Stimulated activated CD8-positive, alpha-beta memory T cell treated with anti-CD3 and anti-CD28 coated beads, Interleukin-7, amount 100 ng/mL, for 1 hour (primary cell): Measurements from ENCODE around the gene SKIC8.
A peak's percentile ranks its signal among the peaks of the same experiment; 100 is the strongest.

ENCODE experiments used
- DNase-seq, 2 donors: peaks; one replicate each; pipeline ENCODE4 v3.0.0-alpha.2; 2020; ENCODE audit warnings: low read depth in 2 of 2

The SKIC8 gene

DNA sequence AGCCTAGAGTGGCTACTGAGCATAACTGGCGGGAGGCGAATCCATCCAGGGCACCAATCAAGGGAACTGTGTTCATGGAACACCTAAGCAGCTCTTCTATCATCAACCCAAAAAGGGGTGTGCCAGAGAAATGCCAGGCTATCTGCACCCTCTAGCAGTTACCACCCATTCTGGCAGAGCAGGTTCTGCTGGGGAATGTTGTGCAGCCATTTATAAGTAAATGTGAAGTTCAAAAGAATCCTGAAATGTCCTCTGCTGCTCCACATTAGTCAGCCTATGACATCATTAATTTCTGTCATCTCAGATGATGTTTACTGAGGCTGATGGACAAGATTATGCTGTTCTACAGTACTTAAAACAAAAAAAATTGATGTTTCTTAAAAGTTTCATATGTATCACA is 7.7 kb downstream of the SKIC8 start:
- no peak for DNase-seq

DNA sequence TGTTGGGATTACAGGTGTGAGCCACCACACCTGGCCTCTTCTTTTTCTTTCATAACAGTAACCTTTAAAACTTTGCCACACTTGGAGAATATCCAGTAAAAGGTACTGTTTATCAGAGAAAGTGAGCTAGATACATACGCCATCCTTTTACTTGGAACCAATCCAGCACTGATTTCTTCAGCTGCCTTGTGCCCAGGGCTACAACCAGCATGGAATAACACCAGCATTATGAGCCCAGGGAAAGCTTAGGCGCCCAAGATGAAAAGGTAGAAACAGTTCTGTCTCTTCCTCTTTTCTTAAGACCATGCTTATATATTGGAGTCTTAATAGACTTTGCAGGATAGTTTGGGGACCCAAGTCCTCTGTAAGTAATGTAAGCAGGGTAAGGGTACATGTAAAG is 8.4 kb downstream of the SKIC8 start:
- no peak for DNase-seq

DNA sequence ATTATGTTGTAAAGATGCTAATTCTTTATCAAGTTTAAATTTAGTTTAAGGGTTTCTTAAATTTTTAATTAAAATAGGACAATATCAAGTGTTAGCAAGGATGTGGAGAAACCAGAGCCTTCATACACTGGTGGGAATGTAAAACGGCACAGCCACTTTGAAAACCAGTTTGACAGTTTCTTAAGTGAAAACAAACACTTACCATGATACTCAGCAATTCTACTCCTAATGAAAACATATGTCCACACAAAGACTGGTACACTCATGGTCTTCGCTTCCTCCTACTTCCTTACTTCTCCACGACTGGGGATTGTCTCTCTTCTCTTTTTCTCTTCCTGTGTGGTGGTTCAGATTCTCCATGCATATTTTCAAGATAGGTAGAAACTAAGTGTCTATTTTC is 9.2 kb downstream of the SKIC8 start:
- DNase-seq, result no peak

DNA sequence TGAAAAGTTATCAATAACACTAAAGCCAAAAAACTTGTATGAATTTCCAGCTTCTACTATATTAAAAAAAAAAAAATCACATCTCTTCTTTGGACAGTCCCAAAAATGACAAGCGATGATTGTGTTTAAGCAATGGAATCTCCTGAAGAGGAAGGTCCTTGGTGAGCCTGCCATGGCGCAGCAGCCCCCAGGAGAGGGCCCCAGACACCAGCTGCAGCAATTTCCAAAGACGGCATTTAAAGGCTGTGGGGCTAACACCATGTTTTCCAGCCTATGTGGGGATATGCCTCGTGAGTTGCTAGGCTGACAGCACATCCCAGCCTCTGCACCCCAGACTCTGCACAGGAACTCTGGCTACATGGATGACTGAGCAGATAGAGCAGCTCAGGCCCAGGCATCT is 14.7 kb downstream of the SKIC8 start:
- DNase-seq, result no peak

DNA sequence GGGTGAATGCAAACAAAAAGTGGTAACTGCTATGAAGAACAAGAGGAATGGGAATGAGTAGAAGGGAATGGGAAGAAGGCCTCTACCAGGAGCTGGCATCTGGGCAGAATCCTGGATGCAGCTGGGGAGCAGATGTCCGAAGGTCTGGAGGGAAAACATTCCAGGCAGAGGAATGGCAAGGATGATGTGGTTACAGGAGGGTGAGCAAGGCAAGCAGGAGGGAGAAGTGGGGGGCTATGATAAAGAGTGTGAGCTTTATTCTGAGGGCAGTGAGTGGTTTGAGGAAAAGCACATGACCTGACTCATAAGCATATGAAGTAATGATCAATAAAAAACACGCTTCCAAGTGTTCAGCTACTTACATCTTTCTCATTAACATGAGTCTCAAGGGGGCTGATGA is 17.1 kb downstream of the SKIC8 start:
- no peak for DNase-seq

DNA sequence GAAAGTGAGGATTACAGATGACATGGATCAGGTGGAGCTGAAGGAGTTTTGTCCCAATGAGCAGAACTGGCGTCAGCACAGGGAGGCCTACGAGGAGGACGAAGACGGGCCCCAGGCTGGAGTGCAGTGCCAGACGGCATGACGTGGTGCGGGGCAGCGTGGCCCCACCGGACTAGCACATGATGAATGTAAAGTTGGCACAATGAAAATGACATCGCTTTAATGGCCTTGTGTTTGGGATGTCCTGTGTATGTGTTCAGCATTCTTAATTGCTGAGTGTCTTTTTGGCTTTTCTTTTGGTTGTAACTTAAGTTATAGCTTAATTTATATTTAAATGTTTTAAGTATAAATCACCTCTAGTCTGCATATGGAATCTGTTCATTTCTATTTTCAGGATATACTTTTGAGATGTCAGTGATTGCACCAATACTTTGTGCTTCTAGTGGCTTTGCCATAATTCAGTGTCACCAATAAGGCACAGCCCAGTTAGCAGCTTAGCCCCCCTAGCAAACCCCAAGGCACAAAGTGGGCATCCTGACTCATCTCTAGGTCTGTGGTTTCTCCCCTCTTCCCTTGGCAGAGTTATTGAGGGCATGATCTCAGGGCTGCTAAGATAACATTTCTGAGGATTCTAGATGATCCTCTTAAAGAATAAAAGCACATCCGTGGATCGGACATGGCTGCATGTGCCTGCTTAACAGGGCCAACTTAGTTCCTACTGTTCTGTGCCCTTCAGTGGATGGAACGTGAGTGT is 18.9 kb downstream of the SKIC8 start:
- DNase-seq, result no peak

DNA sequence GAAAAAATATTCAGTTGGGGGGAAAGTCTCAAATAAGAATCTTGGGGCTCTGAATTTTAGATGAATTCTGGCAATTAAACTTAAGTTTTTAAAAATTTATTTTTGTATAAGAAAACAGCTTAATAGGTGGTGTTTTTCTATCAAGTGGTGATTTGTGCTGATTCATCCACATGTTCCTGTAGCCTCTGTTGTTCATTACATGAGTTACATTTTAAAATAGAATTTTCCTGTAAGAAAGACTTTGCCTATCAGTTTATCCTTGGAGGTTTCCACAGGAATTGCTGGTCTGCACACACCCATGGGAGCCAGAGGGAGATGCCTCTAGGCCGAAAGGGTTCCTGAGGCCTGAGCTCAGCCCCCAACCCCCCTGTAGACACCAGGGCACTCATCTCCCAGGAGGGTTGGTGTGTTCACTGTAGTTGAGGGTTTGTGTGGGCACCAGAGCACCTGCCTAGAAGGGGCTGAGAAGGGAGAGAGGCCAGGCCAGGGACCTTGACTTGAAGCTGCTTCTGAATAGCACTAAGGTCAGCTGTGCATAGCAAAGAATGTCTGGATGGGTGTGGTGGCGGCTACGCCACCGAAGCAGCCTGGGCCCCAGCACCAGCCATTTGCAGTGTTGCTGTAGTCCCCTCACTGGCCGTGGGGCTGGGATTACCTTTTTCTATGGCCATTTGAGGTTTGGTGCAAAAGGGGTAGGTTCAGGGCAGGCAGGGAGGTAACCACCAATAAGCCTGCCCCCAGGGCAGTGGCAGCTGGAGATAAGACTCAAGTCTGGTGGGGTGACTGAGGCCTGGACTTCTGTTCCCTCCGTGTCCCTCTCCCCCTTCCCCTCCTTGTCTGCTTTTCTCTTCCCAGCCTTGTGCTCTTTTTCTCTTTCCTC is 23.1 kb downstream of the SKIC8 start:
- DNase-seq, result no peak

DNA sequence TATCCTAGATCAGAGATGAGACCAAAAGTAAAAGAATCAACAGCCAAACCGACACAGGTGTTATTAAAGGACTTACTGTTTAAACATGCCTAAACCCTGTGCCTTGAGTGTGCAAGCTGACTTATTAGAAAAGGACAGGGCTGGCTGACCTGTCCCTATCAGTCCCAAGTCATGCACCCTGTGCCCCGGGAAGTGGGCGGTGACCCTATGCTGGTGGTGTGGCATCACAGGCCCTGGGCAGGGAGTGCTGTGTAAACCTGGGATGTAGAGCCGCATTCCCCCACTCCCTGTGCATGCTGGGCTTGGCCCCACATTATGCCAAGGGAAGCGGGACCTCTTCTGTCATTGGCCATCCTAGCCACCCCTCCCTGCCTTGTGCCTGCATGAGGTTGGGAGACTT is 24.4 kb downstream of the SKIC8 start:
- no peak for DNase-seq

DNA sequence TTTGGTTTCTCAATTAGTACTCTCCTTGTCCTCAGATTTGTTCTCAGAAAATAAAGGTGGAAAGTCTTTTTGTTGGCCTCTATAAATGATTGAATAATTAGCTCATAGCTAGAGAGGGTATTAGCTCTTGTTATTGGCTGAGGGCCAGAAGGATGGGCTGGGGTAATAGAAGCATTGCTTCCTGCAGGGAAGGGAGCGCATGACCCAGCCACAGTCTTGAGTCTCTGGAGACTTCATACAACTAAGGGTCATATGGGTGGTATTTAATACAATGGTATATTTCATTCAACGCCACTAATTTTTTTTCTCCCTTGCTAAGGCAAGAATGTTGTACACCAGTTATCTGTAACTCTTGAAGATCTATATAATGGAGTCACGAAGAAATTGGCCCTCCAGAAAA is 26.6 kb downstream of the SKIC8 start:
- no peak for DNase-seq

DNA sequence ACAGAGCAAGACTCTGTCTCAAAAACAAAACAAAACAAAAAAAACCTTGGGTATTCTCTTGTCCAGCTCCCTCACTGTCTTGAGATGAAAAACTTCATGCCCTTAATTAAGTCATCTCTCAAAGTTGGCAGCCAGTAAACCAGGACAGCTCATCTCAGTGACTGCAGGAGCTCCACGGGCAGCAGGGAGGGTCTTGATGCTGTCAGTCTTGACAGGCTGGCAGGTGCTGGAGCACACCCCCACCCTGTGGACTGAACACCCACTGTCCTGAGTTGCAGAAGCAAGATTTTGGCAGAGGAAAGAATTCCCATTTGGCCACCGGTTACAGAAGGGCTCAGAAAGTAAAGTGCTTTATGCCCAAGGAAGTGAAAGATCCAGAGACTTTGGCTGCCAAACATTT is 27.1 kb downstream of the SKIC8 start:
- no peak for DNase-seq

DNA sequence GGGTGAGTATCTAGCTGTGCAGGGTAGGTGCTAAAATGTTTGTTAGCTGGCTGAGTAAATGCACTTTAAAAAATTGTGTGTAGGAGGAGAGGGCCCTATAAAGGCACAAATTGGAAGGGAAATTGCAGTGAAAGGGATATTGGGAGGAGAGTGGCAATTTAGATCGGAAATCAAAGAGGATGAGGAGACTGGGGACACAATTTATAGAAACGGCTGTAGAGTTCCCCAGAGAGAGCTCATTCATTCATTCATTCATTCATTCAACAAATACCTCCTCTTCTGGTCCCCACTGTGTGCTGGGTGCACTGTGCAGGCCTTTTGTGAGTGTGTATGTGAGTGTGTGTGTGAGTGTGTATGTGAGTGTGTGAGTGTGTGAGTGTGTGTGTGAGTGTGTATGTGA is 32.6 kb downstream of the SKIC8 start:
- no peak for DNase-seq

DNA sequence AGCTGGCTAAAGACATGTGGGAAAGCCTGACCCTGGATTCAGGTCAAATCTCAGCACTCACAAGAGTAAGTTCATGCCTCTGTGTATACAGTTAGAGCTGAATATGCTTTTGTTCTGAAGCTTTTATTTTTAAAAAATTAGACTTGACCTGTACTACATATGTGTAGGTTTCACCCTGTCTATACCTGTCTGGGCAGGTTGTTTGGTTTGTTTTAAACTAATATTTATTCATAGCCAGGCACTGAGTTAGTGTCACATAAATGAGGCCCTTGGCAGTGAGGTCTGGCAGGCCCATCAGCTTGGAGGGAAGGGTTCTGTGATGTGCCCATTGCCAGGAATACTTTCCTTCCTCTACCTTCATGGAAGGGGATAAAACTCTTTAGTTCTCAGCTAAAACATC is 33.2 kb downstream of the SKIC8 start:
- no peak for DNase-seq

DNA sequence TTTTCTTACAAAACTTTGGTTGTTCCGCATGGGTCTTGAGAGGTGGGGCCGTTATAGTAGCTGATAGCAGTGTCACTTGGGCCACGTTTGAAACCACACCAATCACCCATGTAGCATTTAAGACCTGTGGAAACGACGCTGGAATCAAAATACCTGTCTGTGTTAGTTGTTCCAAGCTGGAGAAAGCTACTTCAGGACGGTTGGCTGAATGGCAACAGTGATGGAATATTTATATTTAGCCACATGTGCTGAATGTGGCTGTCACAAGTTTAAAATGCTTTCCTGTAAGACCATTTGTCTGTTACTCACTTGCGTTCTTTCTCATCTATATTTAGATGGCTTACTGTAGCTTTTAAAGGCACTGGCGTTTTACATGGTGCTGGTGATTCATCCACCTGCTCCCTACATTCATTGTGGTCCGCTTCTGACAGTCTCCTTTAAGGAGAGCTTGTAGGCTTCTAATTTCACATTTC is 33.6 kb downstream of the SKIC8 start:
- DNase-seq, result no peak

DNA sequence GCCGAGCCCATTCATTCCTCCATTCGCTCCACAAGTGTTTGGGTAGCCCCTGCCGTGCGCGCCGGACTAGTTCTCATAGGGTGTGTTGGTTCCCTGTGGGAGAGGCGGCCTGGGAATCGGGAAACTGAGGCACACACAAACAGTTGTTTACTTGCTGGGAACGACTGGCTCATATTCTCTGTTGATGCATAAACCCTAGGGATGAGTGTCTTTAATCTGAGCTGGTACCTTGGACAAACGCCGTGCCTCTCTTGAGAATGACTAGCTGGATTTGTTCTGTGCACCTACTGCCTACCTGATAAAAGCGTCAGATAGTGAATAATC is 34.3 kb downstream of the SKIC8 start:
- DNase-seq, result no peak

DNA sequence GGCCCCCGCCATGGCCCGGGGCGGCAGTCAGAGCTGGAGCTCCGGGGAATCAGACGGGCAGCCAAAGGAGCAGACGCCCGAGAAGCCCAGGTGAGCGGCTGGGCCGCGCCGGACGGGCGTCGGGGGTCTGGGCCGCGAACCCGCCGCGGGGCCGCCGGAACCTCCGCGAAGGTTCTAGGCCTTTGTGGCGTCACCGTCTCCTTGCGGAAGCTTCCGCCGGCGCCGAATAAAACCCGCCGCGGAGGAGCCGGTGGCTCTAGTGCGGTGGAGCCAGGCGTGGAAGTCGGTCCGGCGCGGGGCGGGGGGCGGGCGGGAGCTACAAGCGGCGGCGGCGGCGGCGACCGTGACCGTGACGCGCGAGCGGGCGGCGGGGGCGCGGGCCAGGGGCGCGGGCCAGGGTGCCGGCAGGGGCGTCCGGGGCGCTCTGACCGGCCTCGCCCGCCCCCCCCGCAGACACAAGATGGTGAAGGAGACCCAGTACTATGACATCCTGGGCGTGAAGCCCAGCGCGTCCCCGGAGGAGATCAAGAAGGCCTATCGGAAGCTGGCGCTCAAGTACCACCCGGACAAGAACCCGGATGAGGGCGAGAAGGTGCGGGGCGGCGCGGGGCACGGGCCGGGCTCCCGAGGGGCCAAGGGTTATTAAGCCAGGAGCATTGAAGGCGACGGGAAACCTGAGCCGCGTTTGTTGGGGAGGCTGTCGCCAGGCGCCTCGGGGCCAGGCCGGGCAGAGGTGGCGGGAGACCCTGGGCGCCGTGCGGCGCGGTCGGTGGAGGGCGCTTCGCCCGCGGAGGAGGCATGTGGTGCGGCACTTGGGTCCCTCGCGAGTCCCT is 34.9 kb downstream of the SKIC8 start, which contains the start of gene DNAJA4:
Gene DNAJA4, plus strand, starts transcription at position 259 of the 833 bp plus-strand sequence. Its CDS starts 202 bp downstream, at position 461.
- peak; percentile 14 to 32 for DNase-seq

DNA sequence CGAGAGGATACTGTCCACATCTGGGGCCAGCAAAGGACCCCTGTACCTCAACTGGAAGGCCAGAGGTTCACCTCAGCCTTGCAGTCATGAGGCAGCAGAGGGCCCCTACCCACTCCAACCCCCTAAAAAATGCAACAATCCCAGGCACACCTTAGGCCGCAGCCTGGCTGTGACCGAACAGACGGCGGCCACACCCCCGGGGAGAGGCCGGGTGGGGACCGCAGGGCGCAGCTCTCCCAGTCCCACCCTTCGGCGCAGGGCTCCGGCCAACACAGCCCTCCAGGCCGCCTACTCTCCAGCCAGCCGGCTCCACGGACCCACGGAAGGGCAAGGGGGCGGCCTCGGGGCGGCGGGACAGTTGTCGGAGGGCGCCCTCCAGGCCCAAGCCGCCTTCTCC is 35.5 kb downstream of the SKIC8 start:
- DNase-seq, result no peak

DNA sequence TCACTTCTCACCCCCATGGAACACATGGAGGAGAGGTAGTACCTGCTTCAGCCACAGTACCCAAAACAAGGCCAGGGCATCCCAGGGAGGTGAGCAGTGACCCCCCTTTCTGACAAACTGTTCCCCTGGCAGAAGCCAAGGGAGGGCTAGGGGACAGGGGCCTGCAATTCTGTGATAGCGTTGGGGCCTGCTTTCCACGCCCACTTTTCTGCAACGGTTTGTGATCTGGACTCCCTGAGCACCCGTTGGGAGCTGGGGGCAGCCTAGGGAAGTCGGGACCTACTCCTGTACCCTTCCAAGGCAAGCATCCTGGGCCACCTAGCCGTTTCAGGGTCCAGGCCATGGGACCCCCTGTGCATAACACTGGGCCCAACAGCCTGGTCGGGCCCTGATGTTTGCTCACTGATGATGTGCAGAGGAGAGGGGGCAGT is 36.0 kb downstream of the SKIC8 start:
- no peak for DNase-seq

DNA sequence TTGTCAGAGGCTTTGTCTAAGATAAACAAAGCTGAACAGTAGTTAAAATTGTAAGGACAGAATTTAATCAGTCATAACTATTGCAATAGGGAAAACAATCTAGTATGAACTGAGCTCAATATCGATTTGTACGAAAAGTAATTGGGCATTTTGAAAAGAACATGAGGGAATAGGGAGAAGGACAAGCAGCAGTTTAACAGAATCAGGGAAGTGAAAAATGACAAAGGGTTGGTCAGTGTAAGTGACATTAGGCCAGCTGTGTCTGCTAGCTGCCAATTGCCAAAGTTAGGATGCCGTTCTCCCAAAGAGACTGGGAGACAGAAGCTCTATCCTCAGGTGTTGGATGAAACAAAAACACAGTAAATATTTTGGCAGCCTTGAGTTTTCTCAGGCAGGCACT is 38.3 kb downstream of the SKIC8 start:
- DNase-seq, result no peak

DNA sequence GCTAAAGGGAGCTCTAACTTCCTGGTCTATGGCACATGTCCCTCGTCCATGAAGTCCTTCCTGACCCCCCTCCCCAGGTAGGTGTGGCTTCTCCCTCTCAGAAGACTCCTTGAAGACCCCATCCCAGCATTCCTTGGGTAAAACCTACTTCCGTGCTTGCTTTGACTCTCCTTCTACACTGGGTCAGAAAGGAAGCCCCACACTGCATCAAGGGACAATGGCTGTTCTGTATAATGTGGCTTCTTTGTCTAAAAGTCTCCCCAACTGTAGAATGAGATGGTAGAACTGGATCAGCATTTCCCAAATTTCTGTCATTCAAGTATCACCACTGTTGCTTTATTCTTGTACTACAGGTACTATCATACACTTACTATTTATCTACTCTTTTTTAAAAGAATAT is 38.9 kb downstream of the SKIC8 start:
- DNase-seq, result no peak

DNA sequence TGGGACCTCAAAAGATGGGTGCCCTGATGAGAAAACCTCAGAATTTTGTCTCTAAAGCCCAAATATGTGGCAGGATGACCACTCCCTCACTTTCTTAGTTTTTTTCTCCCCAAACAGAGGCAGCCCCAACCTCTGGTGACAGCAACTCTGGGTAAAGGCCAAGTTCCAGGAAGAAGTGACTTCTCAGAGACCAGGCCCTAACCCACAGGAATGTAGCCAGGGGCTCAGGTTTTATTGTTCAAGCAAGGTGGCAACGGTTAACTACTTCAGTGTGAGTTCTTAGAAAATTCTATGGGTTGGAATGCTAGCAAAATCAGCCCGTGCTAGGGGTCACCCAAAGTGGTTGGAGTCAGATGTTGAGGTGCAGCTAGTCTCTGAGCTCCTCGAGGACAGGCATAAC is 40.2 kb downstream of the SKIC8 start:
- no peak for DNase-seq

DNA sequence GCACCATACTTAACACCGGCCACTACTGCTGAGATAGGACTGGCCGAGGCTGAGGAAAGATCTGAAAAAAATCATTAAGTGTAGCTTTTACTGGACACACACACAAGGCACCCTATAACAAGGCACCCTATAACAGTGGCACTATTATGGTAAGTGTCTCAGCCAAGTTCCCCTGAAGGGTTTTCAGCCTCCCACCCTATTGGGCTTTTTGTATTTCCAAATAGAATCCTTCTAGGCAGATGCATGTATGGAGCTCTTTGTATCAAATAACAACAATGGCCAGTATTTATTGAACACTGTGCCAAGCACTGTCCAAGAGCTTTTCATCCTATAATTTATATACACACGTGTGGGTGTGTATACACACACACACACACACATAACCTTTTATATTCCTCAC is 41.7 kb downstream of the SKIC8 start:
- no peak for DNase-seq

DNA sequence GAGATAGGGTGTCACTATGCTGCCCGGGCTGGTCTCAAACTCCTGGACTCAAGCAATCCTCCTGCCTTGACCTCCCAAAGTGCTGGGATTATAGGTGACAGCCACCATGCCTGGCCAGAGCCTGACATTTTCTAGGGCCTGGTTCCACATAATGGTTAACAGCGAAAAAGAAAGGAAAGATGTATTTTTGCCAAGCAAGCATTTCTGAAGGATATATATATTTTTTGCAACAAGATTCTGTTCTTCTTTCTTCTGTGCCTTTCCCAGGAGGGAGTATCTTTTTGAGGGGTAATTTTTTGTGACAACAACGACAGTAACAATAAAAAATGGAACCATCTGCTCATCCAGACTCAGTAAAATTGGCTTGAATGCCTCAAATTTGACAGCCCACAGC is 43.4 kb downstream of the SKIC8 start:
- DNase-seq, result no peak
